Astrocyte of the cerebellum (primary cell): Measurements from ENCODE around the gene IGSF21.

Experiments
- DNase-seq: peaks from one replicate; pipeline ENCODE4 v3.0.0-alpha.2; 2011; ENCODE audit warnings: low read depth
- H3K4me3 ChIP-seq: 2 replicates; pipeline ENCODE4 v1.5.1; 2011; ENCODE audit warnings: mild to moderate bottlenecking, low read depth, low read length, moderate library complexity
- in situ Hi-C: cut with HindIII; loops from 2 replicates; pipeline ENCODE4 v1.10.0; 2017; ENCODE audit warnings: low sequenced_read_pairs
- TF ChIP-seq, protein P1 (sequence below): IDR thresholded peaks from 2 replicates; pipeline ENCODE4 v1.5.1; 2012; ENCODE audit warnings: low read length, low read depth, moderate library complexity, mild to moderate bottlenecking; ENCODE audit errors: missing control alignments

Gene IGSF21

DNA sequence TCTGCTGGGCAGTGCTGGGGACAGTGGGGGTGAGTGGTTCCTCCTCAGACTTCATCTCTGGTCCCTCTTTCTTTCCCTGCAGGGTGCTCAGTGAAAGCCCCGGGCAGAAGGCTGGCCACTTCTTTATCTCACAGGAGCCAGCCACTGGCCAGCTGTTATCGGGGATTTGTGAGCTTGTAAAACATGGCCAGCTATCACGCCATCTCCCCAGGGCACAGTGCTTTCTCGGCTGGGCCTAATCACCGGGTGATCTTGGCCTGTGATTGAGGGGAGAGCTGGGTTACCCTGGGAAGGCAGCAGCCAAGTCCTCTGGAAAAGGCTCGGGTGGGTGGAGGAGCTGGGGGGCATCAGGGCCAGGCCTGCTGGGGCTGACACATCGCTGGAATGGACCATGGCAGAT lies 83.0 kb downstream of the IGSF21 start:
- TF ChIP-seq, protein P1, sequence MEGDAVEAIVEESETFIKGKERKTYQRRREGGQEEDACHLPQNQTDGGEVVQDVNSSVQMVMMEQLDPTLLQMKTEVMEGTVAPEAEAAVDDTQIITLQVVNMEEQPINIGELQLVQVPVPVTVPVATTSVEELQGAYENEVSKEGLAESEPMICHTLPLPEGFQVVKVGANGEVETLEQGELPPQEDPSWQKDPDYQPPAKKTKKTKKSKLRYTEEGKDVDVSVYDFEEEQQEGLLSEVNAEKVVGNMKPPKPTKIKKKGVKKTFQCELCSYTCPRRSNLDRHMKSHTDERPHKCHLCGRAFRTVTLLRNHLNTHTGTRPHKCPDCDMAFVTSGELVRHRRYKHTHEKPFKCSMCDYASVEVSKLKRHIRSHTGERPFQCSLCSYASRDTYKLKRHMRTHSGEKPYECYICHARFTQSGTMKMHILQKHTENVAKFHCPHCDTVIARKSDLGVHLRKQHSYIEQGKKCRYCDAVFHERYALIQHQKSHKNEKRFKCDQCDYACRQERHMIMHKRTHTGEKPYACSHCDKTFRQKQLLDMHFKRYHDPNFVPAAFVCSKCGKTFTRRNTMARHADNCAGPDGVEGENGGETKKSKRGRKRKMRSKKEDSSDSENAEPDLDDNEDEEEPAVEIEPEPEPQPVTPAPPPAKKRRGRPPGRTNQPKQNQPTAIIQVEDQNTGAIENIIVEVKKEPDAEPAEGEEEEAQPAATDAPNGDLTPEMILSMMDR: no peak
- in situ Hi-C loops: no loop called here
- H3K4me3 ChIP-seq: no peak overlapping the region
- DNase-seq: no peak

DNA sequence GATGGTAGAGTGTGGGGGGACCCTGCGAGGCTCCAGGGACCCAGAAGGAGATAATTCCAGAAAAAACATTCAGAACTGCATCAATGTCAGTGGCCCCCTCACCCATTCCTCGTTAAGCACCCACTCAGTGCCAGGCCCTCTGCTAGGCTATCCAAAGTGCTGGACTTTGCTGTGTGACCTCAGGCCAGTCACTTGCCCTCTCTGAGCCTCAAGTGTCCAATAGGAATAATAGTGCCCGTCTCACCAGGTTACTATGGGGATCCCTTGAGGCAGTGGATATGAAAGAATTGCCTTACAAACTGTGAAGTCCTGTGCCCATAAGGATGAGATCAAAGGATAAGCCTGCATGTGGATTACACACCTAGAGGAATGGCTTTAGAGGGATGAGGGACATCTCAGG lies 83.4 kb downstream of the IGSF21 start:
- no peak for DNase-seq
- in situ Hi-C loops: no loop called here
- TF ChIP-seq, protein P1: no peak
- no peak overlapping the region for H3K4me3 ChIP-seq

DNA sequence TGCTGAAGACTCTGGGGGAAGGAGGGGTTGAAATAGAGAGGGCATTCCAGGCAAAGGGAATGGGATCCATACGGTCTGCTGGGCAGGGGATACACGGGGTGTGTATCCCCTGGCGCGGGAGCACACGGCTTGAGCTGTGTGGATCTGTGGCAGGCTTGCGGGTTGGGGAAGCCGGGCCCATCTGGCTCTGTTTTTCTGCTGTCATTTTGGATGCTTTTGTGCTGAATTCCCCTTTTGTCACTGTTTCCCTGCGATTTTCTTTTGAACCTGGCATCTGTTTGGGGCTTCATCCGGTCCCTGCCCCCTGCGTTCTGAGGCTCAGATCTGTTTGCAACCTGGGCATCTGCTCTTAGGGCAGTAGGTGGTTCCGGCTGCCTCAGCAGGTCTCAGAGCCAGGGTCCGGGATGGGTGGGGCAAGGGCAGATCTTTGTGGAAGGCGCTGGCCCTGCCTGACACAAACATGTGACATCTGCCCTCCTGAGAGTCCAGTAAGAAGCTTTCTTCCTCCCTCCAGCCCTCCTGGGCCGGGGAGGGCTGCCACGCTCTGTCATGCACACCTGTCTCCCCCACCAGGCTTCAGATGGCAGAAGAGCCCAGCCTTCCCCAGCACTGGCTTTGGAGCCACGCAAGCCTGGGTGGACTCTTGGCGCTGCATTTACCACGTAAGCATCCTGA lies 84.0 kb downstream of the IGSF21 start:
- in situ Hi-C loops: no loop called here
- DNase-seq: no peak
- TF ChIP-seq, protein P1: no peak
- no peak overlapping the region for H3K4me3 ChIP-seq

DNA sequence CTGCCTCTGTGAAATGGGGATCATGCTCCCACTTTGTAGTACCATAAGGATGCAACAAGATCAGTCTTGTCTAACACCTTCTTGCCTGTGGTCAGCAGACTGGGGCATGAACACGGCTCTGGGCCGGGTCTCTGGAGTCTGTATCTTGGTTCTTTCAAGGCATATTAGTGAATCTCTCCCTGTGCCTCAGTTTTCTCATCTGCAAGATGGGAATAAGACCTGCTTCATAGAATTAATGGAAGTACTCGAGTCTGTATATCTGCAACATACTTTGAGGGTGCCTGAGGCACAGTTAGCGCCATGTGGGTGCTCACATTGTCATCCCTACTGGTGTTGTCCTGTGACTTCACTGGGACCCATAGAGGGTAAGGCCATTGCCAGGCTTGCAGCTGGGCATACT lies 84.6 kb downstream of the IGSF21 start:
- H3K4me3 ChIP-seq: no peak overlapping the region
- in situ Hi-C loops: no loop called here
- no peak for DNase-seq
- TF ChIP-seq, protein P1: no peak

DNA sequence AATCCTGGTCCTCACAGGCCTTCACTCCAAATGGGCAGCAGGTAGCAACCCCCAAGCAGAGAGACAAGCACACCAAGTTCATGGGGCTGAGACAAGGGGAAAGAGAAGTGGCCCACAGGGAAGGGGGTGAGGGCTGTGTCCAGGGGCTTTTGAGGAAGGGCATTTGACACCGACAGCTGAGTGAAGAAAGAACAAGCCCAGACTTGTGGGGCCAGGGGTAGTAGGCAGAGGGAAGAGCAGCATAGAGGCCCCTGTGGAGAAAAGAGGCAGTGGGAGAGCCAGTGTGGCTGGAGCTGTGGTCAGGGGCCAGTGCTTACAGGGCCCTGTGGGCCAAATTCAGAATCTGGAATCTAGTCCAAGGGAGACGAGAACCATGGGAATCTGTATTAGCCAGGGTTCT lies 85.4 kb downstream of the IGSF21 start:
- TF ChIP-seq, protein P1: no peak
- H3K4me3 ChIP-seq: no peak overlapping the region
- DNase-seq: no peak
- in situ Hi-C loops: no loop called here

DNA sequence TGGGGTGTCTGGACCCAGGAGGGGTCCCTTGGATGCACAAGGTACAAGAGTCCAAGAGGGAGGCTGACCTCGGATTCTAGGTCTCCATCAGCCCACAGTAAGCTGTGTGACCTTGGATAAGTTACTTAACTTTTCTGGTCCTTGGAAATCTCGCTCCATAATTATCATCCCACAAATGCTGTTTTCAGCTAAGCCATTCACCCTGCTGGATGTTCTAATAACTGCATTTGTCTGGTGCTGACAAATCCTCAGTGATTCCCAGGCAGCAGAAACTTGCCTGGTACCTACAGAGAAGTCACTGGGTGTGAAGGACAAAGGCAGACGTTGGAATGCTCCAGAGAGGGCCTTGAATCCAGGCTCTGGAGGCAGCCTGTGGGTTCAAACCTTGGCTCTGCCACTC lies 89.7 kb downstream of the IGSF21 start:
- TF ChIP-seq, protein P1: no peak
- no peak for DNase-seq
- H3K4me3 ChIP-seq: no peak overlapping the region
- in situ Hi-C loops: no loop called here
